ENCODE results near the gene BCKDHA. TPM values are rescaled to one million over a fixed set of nuclear protein-coding genes. Genes with fewer than 3 reads are reported as not detected.
A peak's percentile ranks its signal among the peaks of the same experiment; 100 is the strongest.

BCKDHA gene
- total RNA-seq, 4 donors from 2014 or later = 64.3 to 116 (median 70.1) TPM

- WGBS, 2 donors = 48 to 60% methylated on average over 13 of the region's 13 CpGs
- H3K4me3 ChIP-seq (ENCODE audit: low read depth, poor library complexity, severe bottlenecking) = no peak overlapping the region
- TF ChIP-seq CTCF (IDR thresholded peaks at IDR 0.05) (no peak), POLR2A (IDR thresholded peaks at IDR 0.05) (no peak)
- no peak for DNase-seq (ENCODE audit: low spot score in 2 of 2)
- intact Hi-C loops (cut with DNase I; ENCODE audit: low total_unique reads) = no loop called here
Measured at GRCh38 chr19:41386442-41386841, 11.2 kb upstream of the BCKDHA start.

- no peak for TF ChIP-seq POLR2A (IDR thresholded peaks at IDR 0.05)
- TF ChIP-seq CTCF (IDR thresholded peaks at IDR 0.05) = no peak
- no peak for DNase-seq (ENCODE audit: low spot score in 2 of 2)
- H3K4me3 ChIP-seq (ENCODE audit: low read depth, poor library complexity, severe bottlenecking) = no peak overlapping the region
- WGBS, 2 donors = 83% methylated on average over 11 of the region's 11 CpGs
- intact Hi-C loops (cut with DNase I; ENCODE audit: low total_unique reads) = no loop called here
Measured at GRCh38 chr19:41391618-41392017, 6.0 kb upstream of the BCKDHA start.

GRCh38 chr19:41392775-41393174 lies 4.8 kb upstream of the BCKDHA start:
- TF ChIP-seq POLR2A (IDR thresholded peaks at IDR 0.05) (no peak), CTCF (IDR thresholded peaks at IDR 0.05) (no peak)
- no peak overlapping the region for H3K4me3 ChIP-seq (ENCODE audit: low read depth, poor library complexity, severe bottlenecking)
- 80 to 88% methylated on average over 12 of the region's 12 CpGs for WGBS, 2 donors
- DNase-seq (ENCODE audit: low spot score in 2 of 2) = no peak
- intact Hi-C loops (cut with DNase I; ENCODE audit: low total_unique reads) = no loop called here

GRCh38 chr19:41395355-41395754 lies 2.3 kb upstream of the BCKDHA start:
- DNase-seq (ENCODE audit: low spot score in 2 of 2) = no peak
- 55 to 70% methylated on average over 6 of the region's 6 CpGs for WGBS, 2 donors
- no peak overlapping the region for H3K4me3 ChIP-seq (ENCODE audit: low read depth, poor library complexity, severe bottlenecking)
- intact Hi-C loops (cut with DNase I; ENCODE audit: low total_unique reads) = no loop called here
- no peak for TF ChIP-seq POLR2A (IDR thresholded peaks at IDR 0.05)
- no peak for TF ChIP-seq CTCF (IDR thresholded peaks at IDR 0.05)

GRCh38 chr19:41398050-41398418 lies 416 bp downstream of the BCKDHA start:
- peak overlapping the region; percentile 98 for H3K4me3 ChIP-seq (ENCODE audit: low read depth, poor library complexity, severe bottlenecking)
- 1 to 2% methylated on average over 5 of the region's 5 CpGs for WGBS, 2 donors
- DNase-seq (ENCODE audit: low spot score in 2 of 2) = no peak
- TF ChIP-seq CTCF (IDR thresholded peaks at IDR 0.05) (no peak), POLR2A (IDR thresholded peaks at IDR 0.05) (no peak)
- intact Hi-C loops (cut with DNase I; ENCODE audit: low total_unique reads) = no loop called here

- no peak for DNase-seq (ENCODE audit: low spot score in 2 of 2)
- intact Hi-C loops (cut with DNase I; ENCODE audit: low total_unique reads) = no loop called here
- no peak overlapping the region for H3K4me3 ChIP-seq (ENCODE audit: low read depth, poor library complexity, severe bottlenecking)
- TF ChIP-seq POLR2A (IDR thresholded peaks at IDR 0.05) = no peak
- no peak for TF ChIP-seq CTCF (IDR thresholded peaks at IDR 0.05)
- WGBS, 2 donors = 45 to 52% methylated on average over 3 of the region's 3 CpGs
Measured at GRCh38 chr19:41398598-41398997, 980 bp downstream of the BCKDHA start.

Measured in lower leg skin (tissue), 4 donors.